ENCODE measurements around the gene DSG1.
"Not testable (repeated sequence)": the region's sequence is repeated elsewhere in the genome, so short reads cannot be mapped to it uniquely, and the experiment has no call there.

DSG1 gene

DNA sequence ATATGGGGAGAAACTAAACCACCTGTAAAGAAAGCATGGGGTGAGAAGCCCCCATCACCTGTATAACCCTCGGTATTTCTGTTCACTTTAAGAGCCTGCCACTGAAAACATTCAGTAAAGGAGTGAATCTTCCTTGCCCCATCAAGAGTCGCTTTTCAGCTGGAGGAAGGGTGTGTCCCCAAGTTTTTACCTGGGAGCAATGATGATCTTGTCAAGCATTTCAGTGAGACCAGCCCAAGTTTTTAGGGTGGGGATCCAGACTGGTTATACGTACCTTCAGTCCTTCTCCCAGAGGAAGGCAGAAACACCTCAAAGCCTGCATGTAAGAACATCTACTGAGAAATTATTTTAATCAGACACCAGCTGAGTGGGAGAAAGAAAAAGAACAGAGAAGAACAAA lies at the start of gene DSG1:
TSS of gene DSG1 (plus strand) at position 301 of the 400 bp plus-strand sequence. CDS start 141 bp downstream, outside the sequence.
- DNase-seq: no peak

DNA sequence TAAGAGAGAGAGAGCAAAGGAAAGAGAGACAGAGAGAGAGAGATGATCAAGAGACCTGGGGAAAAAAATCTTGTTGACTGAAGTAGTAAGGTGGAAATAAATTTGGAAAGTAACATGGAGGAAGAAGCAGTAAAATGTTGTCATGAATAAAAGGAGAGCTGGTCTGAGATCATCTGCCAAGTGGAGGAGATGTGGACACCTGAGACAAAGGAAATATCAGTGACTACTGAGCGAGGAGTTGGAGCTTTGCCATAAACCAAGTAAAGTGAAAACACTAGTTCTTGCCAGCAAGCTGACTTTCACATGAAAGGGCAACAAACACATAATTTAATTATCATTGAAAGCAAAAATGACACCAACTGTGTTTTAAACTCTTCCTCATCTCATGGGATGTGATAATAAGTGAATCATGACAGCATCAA lies 49.0 kb upstream of the DSG1 start:
- DNase-seq: no peak

DNA sequence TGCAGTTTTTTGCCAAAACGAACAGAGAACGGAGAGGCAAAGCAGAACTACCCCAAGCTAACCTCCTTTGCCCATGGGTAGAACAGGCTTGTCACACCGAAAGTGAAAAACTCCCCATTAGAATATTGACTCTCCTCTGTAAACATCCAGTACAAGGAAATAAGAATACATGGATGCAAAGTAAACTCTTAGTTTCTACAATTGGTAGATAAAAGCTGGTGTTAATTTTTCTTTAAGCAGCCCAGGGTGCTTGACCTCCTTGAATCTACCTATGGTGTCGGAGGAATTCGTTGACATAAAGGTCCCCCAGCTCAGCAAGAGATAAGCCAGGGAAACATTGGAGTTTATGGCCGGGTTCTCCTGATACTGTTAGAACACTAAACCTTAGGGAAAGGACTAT lies 48.4 kb upstream of the DSG1 start:
- no peak for DNase-seq

DNA sequence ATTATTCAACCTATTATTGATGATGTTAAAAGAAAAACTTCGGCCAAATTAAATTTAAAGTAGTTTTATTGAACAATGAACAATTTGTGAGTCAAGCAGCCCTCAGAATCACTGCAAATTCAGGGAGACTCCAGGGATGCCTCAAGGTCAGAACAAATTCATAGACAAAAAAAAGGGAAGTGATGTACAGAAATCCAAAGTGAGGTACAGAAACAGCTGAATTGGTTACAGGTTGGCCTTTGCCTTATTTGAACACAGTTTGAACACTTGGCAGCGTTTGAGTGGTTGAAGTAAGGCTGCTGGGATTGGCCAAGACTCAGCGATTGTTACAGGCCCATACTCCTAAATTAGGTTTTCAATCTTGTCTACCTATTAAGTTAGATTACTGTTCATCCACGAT lies 47.4 kb upstream of the DSG1 start:
- DNase-seq: no peak

DNA sequence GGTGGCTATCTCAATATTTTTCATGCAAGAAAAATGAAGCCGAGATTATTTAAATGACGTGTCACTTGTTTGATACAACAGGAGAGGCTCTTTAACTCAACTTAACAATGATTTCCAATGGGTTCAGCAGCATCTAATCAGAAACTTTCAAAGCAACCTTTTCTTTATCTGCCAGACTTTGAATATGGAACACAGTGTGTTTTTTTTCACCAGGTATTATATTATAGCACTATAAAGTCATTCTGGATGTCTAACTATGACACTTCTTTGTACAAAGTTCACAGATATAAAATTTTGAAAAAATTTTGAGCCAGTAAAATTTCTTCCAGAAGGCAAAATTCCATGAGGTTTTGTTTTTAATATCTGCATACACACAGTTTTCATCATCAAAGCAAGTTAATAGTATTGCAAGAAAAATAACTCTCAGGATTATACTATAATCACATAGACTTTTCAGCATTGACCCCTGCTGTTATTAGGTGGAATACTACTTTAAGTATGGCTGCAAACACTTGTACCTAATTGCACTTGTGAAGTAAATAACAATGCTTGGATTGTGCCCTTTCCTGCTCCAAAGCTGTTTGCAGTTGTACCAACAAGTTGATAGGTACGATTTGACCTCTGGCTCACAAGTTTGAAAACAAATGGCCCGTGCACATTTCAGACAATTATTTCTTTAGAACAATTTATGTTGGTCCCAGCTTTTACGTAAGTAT lies 44.0 kb upstream of the DSG1 start:
- no peak for DNase-seq

DNA sequence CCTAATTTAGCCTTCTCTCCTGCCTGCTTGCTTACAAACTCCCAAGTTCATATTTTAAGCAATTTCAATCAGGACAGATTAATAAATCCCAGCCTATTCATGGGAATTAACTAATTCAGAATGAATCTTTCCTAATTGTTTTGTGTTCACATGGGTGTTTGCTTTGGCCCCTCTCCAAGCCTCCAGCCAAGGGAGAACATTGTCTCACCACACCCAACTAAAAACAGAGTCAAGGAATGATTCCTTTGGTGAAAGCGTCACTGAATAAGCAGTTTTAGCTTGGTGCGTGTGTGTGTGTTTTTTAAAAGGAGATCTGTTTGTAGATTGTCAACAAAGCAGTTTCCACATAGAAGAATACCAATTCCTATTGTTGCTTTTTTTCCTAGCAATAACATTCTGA lies 43.0 kb upstream of the DSG1 start:
- no peak for DNase-seq

DNA sequence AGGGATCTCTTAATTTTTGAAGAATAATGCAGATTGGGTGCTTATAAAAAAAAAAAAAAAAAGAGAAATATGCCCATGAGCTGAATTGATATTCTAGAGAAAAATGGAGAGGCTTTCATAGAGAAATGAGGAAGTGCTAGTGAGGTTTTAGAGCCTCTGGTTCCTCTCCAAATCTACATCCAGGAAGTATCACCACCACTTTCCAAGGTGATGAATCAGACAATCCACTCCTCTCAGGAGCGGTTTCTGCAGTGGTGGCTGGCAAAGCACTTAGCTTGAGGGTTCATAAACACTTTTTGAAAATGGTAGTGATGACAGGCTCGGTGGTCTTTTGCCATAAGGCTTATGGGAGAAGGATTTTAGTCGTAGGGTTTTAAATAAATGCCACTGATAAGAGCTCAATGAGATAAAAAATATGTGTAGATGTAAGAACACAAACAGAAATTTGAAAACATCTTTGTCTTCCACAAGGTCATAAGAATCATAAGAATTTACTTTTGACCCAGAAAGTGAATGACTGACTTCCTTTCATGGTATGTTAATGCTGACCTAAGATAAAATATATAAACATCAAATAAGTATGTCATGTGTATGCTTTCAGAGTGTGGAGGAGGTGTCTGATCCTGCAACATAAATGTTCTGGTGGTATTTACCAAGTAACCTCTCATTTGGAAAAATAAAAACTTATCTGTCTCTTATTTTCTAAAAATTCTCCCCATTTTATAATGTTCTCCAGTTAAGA lies 42.1 kb upstream of the DSG1 start:
- no peak for DNase-seq

DNA sequence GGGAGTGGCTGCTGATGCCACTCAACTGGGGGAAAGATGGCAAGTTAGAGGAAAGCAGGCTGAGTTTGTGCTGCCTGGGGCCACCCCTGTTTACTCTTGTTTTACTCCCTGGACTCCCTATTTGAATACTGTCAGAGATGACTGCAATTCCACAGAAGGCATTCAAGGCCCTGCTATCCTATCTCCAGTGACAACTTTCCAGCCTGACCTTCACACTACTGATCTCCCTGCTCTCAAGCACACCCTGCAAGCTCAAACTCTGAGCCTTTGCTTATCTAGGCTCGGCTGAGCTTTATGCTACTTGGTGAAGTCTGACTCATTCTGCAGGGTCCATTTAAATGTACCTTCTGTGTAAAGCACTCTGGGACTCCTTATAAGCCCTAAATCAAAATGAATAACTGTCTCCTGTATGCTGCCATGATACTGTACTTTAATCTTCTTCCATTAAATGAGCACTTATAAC lies 39.3 kb upstream of the DSG1 start:
- DNase-seq: no peak

DNA sequence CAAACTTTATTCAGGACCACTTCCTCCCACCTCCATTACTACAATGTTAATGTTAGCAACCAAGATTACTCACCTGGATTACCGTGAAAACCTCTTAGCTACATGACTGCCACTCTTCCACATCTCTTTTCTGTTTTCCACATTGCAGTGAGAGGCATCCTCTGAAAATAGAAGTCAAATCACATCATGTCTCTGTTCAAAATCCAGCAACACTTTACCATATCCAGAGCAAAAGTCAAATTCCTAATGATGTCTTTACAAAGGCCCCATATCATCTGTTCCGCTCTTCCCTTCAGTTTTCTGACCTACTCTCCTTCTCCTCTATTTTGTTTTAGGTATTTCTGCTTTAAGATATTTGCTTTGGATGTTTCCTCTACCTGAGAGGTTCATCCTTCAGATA lies 37.5 kb upstream of the DSG1 start:
- DNase-seq: no peak

DNA sequence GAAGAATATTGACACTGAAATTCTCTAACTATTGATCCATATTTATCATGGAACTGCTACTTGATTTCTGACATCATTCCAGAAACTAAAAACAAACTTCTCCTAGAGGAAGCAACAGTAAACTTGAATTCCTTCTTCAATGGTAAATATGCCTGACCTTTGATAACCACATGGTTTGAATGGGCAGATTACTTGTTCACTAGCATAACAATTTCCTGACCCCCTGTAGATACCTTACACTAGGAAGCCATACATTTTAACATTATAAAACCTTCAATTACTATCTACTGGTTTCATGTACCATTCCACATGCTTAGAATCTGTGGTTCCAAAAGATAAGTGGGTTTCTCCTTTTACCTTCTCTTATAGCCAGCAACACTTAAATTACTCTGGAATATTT lies 36.5 kb upstream of the DSG1 start:
- DNase-seq: no peak

DNA sequence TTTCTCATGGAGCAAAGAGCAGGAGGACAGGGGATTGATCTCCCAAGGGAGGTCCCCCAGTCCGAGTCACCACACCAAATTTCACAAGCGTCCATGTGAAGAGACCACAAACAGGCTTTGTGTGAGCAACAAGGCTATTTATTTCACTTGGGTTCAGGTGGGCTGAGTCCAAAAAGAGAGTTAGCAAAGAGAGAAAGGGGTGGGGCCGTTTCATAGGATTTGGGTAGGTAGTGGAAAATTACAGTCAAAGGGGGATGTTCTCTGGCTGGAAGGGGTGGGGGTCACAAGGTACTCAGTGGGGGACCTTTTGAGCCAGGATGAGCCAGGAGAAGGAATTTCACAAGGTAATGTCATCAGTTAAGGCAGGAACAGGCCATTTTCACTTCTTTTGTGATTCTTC lies 28.5 kb upstream of the DSG1 start:
- not testable (repeated sequence) for DNase-seq

DNA sequence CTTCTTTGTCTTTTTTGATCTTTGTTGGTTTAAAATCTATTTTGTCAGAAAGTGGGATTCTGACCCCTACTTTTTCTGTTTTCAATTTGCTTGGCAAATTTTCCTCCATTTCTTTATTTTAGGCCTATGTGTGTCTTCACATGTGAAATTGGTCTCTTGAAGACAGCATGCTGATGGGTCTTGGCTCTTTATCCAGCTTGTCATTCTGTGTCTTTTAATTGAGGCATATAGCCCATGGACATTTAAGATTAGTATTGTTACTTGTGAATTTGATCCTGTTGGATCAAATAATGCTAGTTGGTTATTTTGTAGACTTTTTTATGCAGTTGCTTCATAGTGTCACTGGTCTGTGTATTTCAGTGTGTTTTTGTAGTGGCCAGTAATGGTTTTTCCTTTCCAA lies 26.3 kb upstream of the DSG1 start:
- no peak for DNase-seq

DNA sequence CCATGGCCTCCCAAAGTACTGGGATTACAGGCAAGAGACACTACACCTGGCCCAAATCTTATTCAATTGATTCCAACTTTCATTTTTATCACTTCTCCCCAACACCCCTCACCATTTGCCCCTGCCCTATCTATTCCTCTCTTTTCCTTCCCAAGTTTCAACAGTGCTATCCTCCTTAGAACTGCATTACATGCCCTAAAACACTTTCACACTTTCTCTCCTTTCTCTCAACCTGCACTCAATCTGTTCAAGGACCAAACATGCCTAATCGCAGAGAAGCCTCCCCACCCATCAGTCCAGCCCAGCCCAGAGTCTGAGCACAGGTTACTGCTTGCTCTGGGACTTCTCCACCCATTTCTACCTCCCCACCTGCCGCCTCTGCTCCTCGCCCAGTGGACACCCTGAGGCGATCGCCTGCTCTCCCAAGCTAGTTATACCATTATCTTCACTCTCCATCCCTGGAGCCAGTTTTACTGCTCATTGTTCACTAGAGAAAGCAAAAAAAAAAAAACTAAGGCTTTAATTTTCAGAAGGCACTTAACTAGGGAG lies 23.7 kb upstream of the DSG1 start:
- DNase-seq: no peak

DNA sequence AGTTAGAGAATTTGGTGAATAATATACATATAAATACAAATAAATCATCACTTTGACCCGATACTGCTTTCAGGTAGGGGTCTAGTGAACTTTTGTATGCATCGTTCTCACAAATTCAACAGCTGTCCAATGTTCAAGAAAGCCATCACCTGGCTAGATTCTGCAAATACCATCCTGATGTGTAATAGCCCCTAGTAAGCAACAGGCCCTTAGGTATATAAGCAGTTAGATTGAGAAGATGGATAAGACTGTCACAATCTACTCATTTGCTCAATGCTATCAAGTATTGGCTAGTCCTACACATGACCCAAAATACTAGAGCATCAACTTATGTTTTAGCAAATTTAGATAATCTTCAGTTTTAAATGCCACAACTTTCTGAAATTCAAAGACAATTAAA lies 20.7 kb upstream of the DSG1 start:
- no peak for DNase-seq

DNA sequence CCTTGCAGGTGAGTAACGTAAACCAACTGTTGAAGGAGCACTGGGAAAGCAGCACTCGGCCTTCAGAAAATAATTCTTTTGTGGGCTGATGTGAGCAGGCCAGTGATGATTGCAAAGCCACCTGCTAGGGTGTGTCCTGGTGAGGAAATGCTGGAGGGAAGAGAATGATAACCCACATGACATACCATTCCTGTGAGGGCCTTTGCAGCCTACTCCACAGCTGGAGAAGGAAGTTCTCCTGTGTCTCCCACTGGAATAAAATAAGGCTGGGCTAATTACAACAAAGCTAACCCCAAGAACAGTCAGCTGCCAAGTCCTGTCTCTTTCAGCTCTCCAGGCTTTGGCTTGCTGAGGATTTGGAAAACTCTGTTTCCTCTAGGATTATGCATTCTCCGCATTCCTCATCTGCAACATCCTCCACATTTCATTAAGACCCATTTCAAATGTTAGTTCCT lies 16.7 kb upstream of the DSG1 start:
- DNase-seq: no peak

DNA sequence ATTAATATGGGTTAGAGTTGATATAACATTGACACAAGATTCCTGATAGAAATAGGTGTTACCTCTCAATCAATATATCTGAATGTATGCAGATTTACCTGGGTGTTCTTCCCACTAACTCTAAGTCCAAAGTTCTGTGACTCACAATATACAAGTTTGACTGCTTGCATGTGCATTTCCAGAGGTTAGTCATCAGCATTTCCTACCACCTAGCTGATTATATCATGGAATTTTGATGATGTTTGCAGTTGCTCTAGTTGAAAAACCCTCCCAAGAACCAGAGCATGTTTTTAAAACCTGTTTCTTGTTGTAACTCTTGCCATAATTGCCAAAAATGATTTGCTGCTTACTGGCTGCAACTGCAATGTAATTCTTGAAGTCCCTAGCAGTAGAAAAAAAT lies 15.0 kb upstream of the DSG1 start:
- DNase-seq: no peak

DNA sequence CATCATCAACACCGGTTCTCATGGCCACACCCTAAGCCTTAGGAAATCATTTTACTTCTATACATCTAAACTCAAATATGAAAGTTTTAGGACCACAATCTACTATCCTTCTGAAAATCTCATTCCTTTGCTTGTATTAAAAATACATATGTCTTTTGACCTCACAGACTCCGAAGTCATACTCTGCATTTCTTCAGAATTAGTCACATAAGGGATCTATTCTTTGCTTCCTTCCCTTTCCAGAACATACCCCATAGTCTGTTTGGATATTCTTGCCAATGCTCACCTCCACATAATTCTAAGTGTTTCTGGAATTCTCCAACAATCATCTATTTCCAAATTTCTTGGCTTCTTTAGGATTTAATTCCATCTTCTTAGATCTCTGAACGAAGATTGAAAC lies 14.2 kb upstream of the DSG1 start:
- no peak for DNase-seq

DNA sequence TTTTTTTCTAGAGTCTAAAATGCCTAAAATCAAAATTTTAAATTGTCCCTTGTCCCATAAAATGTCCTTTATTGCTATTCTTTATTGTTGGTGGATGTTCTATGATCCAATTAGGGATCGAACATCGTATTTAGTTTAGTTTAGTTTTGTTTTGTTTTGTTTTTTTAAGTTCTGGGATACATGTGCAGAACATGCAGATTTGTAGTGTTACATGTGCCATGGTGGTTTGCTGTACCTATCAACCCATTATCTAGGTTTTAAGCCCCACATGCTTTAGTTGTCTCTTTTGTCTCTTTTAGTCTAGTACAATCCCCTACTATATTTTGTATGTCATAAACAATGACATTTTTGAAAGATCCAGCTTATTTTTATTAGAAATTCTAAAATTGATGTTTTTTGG lies 8.8 kb upstream of the DSG1 start:
- no peak for DNase-seq

DNA sequence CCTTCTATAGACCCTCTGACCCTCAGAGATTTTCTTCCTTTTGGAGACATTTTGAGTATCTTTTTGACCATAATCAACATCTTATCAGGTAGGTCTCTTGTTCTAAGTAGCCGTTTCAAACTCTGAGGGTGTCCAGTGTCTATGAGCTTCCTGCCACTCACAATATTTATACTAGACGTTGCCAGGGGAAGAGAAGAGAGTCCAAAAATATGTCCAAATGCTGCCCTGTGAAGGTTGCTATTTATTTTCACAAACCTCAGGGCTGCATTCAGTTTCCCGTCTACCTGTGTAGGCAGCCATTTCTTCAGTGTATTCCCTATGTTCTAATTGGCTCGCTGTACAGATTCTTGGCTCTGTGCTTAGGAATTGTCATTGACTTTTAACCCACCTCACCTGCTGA lies 986 bp upstream of the DSG1 start:
- no peak for DNase-seq

DNA sequence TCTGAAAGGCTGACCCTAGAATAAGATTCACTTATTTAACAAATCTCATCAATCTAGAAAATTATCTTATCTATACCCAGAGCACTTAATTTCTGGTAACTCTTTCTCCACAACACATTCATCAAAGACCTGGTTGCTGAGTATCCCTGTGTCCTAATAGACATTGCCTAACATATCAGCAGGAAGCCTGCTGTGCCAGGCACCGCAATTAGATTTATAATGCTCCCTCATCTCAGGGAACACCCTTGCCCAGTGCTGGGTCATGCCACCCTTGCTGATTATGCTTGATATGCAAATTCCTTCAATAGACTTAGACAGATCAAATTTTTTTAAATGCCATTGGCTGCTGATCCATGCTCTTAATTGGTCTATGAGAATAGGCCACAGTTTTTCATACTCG lies 3.8 kb downstream of the DSG1 start:
- no peak for DNase-seq

DNA sequence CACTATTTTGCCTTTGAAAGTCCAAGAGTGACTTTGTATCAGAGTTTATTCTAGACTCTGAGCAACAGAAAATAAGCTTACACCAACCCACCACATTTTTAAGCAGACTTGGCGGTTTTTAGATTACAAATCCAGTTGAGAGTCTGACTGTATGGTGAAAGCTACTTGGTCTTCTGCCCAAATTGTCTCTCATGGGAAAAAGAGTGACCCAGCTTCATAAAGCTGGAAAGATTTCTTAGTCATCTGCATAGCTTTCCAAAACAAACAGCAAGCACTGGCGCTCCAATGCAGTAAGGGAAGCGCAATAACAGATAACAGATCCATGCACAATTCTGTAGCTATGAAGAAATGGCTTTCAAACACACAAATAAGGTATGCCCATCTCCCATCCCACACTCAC lies 7.1 kb downstream of the DSG1 start:
- no peak for DNase-seq

DNA sequence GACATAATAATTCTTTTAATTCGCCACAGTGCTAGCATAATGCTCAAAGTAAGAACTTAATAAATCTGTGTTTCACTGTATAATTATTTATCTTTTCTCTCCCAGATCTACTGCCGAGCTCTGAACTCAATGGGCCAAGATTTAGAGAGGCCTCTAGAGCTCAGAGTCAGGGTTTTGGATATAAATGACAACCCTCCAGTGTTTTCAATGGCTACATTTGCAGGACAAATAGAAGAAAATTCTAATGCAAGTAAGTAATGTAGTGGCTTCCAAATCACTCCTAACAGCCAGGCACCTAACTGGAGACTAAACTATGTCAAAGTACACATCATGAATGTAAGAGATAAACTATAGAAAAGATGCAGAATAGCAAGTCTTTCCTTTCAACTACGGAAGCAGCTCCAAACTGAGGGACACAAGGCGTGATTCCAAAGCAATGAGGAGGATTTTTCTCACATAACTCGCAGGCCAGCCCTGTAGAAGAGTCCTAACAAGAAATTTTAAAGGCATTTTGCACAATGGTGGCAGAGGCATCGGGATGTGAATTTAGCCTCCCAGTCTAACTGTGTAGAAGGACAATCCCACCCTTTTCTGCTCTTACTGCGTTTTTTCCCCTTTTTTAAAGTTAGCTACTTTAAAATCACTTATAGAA lies 12.0 kb downstream of the DSG1 start:
- no peak for DNase-seq

DNA sequence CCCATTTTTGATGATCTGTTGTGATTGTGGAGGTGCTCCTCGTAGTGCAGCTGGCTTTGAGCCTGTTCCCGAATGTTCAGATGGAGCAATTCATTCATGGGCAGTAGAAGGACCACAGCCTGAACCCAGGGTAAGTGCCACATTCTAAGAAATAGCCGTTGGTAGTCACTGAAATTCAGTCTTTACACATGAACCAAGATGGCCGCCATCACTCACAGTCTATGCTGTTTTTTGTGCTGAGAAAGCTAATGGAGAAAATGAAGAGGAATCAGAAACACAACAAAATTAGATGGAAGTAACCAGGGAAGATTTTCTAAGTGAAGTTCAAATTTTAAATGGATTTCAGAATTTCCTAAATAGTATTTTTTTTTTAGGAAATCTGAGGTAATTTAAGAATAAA lies 25.5 kb downstream of the DSG1 start:
- no peak for DNase-seq

DNA sequence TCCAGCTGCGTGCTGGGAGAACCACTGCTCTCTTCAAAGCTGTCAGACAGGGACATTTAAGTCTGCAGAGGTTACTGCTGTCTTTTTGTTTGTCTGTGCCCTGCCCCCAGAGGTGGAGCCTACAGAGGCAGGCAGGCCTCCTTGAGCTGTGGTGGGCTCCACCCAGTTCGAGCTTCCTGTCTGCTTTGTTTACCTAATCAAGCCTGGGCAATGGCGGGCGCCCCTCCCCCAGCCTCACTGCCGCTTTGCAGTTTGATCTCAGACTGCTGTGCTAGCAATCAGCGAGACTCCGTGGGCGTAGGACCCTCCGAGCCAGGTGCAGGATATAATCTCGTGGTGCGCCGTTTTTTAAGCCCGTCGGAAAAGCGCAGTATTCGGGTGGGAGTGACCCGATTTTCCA lies 35.4 kb downstream of the DSG1 start:
- not testable (repeated sequence) for DNase-seq

Measured in CD4-positive, alpha-beta T cell treated with Interleukin-6 for 4 hours (primary cell).